Endothelial cell of umbilical vein (primary cell): ENCODE data around the gene TYW5. TPM values are rescaled to one million over a fixed set of nuclear protein-coding genes. Genes with fewer than 3 reads are reported as not detected.

Experiments used
- BruUV-seq: library from RNA; stranded (reverse); fragments of 400-500 nt; replicated peaks from 2 replicates; lab custom pipeline; 2021; lab: Mats Ljungman, UMichigan
- CTCF ChIA-PET: fragments of 300-600, 350-600 bp; sonication (Branson Sonifier 250); formaldehyde crosslinking; loops from one replicate; lab custom pipeline; 2021; ENCODE audit warnings: antibody characterized with exemption, inconsistent platforms; lab: Charles Lee
- POLR2A ChIA-PET: fragments of 300-600, 350-600 bp; sonication (Branson Sonifier 250); formaldehyde crosslinking; loops from one replicate; lab custom pipeline; 2021; ENCODE audit warnings: antibody characterized with exemption, inconsistent platforms; lab: Charles Lee
- DNase-seq: peaks from one replicate; pipeline ENCODE4 v3.0.0-alpha.2; 2011; ENCODE audit warnings: low read depth, low spot score
- FAIRE-seq: peaks from 2 replicates; lab custom pipeline; 2011; peaks lifted over from hg19 to GRCh38; lab: Jason Lieb, UNC
- H2AFZ ChIP-seq: 2 replicates; pipeline ENCODE4 v1.6.0; 2012; ENCODE audit warnings: low read depth, low read length, control low read depth, inconsistent platforms
- H3K27ac ChIP-seq: 2 replicates; pipeline ENCODE4 v1.5.1; 2011; ENCODE audit warnings: low read depth, mild to moderate bottlenecking, control low read depth, low read length, moderate library complexity; ENCODE audit not compliant: insufficient read depth
- H3K27me3 ChIP-seq, 2 experiments: 2 replicates each; pipeline versions ENCODE4 v1.6.0 to v1.6.1; 2011; ENCODE audit warnings: low read length in 2 of 2, mixed read lengths in 1 of 2; ENCODE audit not compliant: control insufficient read depth in 2 of 2, insufficient read depth in 2 of 2
- H3K36me3 ChIP-seq, 2 experiments: 2 replicates in 1 of 2; 3 replicates in 1 of 2; pipeline ENCODE4 v1.5.1; 2011; ENCODE audit warnings: low read length in 2 of 2, mild to moderate bottlenecking in 1 of 2, moderate library complexity in 1 of 2; ENCODE audit not compliant: control insufficient read depth in 2 of 2, insufficient read depth in 2 of 2; ENCODE audit errors: extremely low read depth in 1 of 2
- H3K4me1 ChIP-seq: 3 replicates; pipeline ENCODE4 v1.5.1; 2011; ENCODE audit warnings: mild to moderate bottlenecking, low read length; ENCODE audit not compliant: control insufficient read depth, insufficient read depth; ENCODE audit errors: extremely low read depth
- H3K4me2 ChIP-seq: 2 replicates; pipeline ENCODE4 v1.6.1; 2011; ENCODE audit warnings: low read length, control low read depth, mixed read lengths; ENCODE audit not compliant: insufficient read depth
- H3K4me3 ChIP-seq, 3 experiments: fragments of 200-600 bp in 1 of 3; sonication (generic), shearing (Covaris generic) in 1 of 3; replicated peaks in 1 of 3; 2 replicates each; pipeline ENCODE4 v1.5.1; 2011 to 2016; ENCODE audit warnings: control low read depth in 3 of 3, low read length in 3 of 3, mild to moderate bottlenecking in 2 of 3, inconsistent platforms in 1 of 3, low read depth in 1 of 3, moderate library complexity in 1 of 3; ENCODE audit not compliant: insufficient read depth in 1 of 3
- H3K79me2 ChIP-seq: 2 replicates; pipeline ENCODE4 v1.6.0; 2012; ENCODE audit warnings: low read length, inconsistent platforms; ENCODE audit not compliant: control insufficient read depth, insufficient read depth
- H3K9ac ChIP-seq: replicated peaks from 2 replicates; pipeline ENCODE3; 2011; ENCODE audit warnings: low read length, control low read depth; ENCODE audit not compliant: insufficient read depth; ENCODE audit errors: extremely low read depth
- H3K9me1 ChIP-seq: replicated peaks from 3 replicates; pipeline ENCODE4 v1.6.0; 2011; ENCODE audit warnings: mild to moderate bottlenecking, low read length; ENCODE audit not compliant: control insufficient read depth, insufficient read depth; ENCODE audit errors: extremely low read depth
- H3K9me3 ChIP-seq: replicated peaks from 2 replicates; pipeline ENCODE4 v1.5.1; 2012; ENCODE audit warnings: low read length, inconsistent platforms; ENCODE audit not compliant: control insufficient read depth, insufficient read depth
- H4K20me1 ChIP-seq: replicated peaks from 2 replicates; pipeline ENCODE3; 2011; ENCODE audit warnings: mild to moderate bottlenecking, low read length; ENCODE audit not compliant: control insufficient read depth, insufficient read depth; ENCODE audit errors: extremely low read depth
- EZH2 ChIP-seq: IDR thresholded peaks from 2 replicates; pipeline ENCODE4 v1.6.1; 2012; ENCODE audit warnings: borderline replicate concordance, low read depth, mild to moderate bottlenecking, moderate library complexity, low read length, inconsistent platforms; ENCODE audit not compliant: severe bottlenecking
- JUN ChIP-seq: IDR thresholded peaks from 2 replicates; pipeline ENCODE4 v1.6.1; 2011; ENCODE audit warnings: borderline replicate concordance, low read depth; ENCODE audit not compliant: insufficient read length, insufficient read depth
- MYC ChIP-seq: IDR thresholded peaks from one replicate; pipeline ENCODE4 v1.6.1; 2011; ENCODE audit warnings: mild to moderate bottlenecking, low read depth, low read length
- dilution Hi-C: fragments of 300-500 bp; cut with MboI; formaldehyde crosslinking; loops from one replicate; pipeline ENCODE4 v1.15.0; 2019; ENCODE audit warnings: low sequenced_read_pairs; ENCODE audit not compliant: extremely low pct_ligation_motif_present
- intact Hi-C: fragments of 100-400 bp; cut with micrococcal nuclease; formaldehyde crosslinking; loops from one replicate; pipeline ENCODE4 v1.10.0; 2022
- polyA plus RNA-seq, 4 experiments: library from polyadenylated mRNA; depleted of rRNA in 3 of 4; stranded (reverse) in 3 of 4; unstranded in 1 of 4; fragments of >200 nt; gene quantifications; 2 replicates each; pipeline versions ENCODE4 v1.2.1 to v1.2.3, GENCODE V29; 2011 to 2012; ENCODE audit warnings: missing spikeins in 1 of 4
- total RNA-seq: library from RNA; stranded (reverse); gene quantifications from 2 replicates; pipeline ENCODE4 v1.2.3, GENCODE V29; 2021
- TF ChIP-seq, protein P1 (sequence below): IDR thresholded peaks from 2 replicates; pipeline ENCODE4 v1.6.1; 2011; ENCODE audit not compliant: insufficient read depth, insufficient read length

Gene TYW5
- total and polyA plus RNA-seq, 2 donors (not counting 3 experiments of a cell fraction or from before 2014, with no cell fraction given), result 2.6 to 8.9 TPM

DNA sequence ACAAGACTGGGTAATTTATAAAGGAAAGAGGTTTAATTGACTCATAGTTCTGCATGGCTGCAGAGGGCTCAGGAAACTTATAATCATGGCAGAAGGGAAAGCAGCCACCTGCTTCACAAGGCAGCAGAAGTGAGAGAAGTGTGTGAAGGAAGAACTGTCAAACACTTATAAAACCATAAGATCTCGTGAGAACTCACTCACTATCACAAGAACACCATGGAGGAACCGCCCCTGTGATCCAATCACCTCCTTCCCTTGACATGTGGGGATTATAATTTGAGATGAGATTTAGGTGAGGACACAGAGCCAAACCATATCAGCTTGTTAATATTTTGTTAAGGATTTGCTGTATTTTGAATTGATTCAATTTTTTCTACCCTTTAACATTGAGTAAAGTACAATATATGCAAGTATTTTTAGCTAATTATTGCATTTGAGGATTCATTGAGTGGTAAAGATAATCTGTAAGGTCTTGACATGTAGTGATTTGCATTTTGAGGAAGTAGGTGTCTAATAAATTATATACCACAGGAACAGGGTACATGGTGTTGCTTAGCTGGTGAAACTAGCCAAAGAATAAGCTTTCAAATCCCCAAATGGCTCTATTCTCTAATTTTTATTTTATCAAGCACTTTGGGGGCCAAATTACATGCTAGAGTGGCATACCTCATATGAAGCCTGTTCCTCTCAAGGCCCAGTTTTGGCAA is 48.1 kb downstream of the TYW5 start:
- Histone ChIP-seq H3K9me3 (no peaks in the 10 kb centered on the region), H3K27me3 (peaks cover 0 to 3% of the 10 kb centered on the region in 2 experiments), H4K20me1 (no peaks in the 10 kb centered on the region), H3K4me1 (peaks cover 8% of the 10 kb centered on the region), H3K79me2 (peaks cover 10% of the 10 kb centered on the region), H3K9ac (no peak overlapping the region), H3K4me2 (no peak overlapping the region), H3K27ac (no peak overlapping the region), H3K9me1 (no peaks in the 10 kb centered on the region), H3K36me3 (no peaks in the 10 kb centered on the region), H3K4me3 (no peak overlapping the region), H2AFZ (no peak overlapping the region)
- dilution Hi-C loops (no loop called here), intact Hi-C loops (no loop called here)
- CTCF ChIA-PET, result interaction anchor here (0.9 kb wide), 1 partner anchor 8 kb away, joined by 3 read pairs; no protein-coding TSS in a partner anchor
- TF ChIP-seq, protein P1, sequence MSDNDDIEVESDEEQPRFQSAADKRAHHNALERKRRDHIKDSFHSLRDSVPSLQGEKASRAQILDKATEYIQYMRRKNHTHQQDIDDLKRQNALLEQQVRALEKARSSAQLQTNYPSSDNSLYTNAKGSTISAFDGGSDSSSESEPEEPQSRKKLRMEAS, result no peak
- TF ChIP-seq MYC (no peak), EZH2 (no peak)
- no TSS peak for BruUV-seq
- FAIRE-seq (no peak), DNase-seq (no peak)
- POLR2A ChIA-PET, result no interaction called here

GRCh38 chr2:199903111-199903510 is 52.2 kb downstream of the TYW5 start:
- no peaks in the 10 kb centered on the region for H3K4me1 ChIP-seq
- peaks cover 0 to 7% of the 10 kb centered on the region in 2 experiments for H3K27me3 ChIP-seq
- no peak overlapping the region for H2AFZ ChIP-seq
- DNase-seq (no peak), FAIRE-seq (no peak)
- POLR2A ChIA-PET, result no interaction called here
- H3K27ac ChIP-seq, result no peak overlapping the region
- no peaks in the 10 kb centered on the region for H3K9me1 ChIP-seq
- CTCF ChIA-PET, result no interaction called here
- no peaks in the 10 kb centered on the region for H4K20me1 ChIP-seq
- H3K9ac ChIP-seq, result no peak overlapping the region
- intact Hi-C loops (no loop called here), dilution Hi-C loops (no loop called here)
- H3K9me3 ChIP-seq, result no peaks in the 10 kb centered on the region
- TF ChIP-seq JUN, result no peak
- no peak overlapping the region for H3K4me3 ChIP-seq
- no peak overlapping the region for H3K4me2 ChIP-seq
- H3K79me2 ChIP-seq, result no peaks in the 10 kb centered on the region
- H3K36me3 ChIP-seq, result no peaks in the 10 kb centered on the region
- BruUV-seq, result no TSS peak
